NB4 (cell line): ENCODE measurements around the gene ITGB7.

ENCODE experiments used
- MYC ChIP-seq: IDR thresholded peaks from 2 replicates; pipeline ENCODE4 v1.6.1; 2011; ENCODE audit warnings: low read depth, low read length
- POLR2A ChIP-seq: IDR thresholded peaks from 2 replicates; pipeline ENCODE4 v1.6.1; 2011; ENCODE audit warnings: mild to moderate bottlenecking; ENCODE audit not compliant: insufficient read length; ENCODE audit errors: extremely low read depth
- TF ChIP-seq, protein P1 (sequence below): IDR thresholded peaks from one replicate; pipeline ENCODE4 v1.5.1; 2012; ENCODE audit warnings: low read depth, low read length

DNA sequence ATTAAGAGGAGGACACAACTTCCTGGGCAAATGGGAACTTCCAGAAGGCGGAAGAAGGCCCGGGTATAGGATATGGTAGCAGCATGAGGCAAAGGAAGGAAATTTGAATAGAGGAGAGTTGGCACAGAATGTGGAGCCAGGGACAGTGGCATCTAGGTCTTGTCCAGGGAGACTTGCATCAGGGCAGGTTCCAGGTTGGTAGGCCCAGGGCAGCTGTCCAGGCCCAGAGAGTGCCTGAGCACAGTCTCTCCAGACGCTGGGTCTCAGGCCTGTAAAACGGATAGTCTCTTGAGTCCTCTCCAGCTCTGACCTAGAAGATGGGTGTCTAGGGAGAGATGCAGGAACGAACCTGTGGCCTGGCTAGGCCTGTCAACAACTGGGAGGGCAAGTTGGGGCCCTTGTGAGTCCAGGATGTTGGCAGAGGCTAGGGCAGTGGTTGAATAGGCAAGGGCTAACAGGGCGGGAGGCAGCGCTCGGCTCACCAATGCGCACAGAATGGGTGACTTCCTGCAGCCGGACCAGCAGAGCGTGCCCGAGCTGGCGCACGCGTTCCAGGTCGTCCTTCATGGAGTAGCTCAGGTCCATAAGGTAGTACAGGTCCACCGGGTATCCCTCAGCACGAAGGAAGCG lies 9.9 kb downstream of the ITGB7 start:
- TF ChIP-seq, protein P1, sequence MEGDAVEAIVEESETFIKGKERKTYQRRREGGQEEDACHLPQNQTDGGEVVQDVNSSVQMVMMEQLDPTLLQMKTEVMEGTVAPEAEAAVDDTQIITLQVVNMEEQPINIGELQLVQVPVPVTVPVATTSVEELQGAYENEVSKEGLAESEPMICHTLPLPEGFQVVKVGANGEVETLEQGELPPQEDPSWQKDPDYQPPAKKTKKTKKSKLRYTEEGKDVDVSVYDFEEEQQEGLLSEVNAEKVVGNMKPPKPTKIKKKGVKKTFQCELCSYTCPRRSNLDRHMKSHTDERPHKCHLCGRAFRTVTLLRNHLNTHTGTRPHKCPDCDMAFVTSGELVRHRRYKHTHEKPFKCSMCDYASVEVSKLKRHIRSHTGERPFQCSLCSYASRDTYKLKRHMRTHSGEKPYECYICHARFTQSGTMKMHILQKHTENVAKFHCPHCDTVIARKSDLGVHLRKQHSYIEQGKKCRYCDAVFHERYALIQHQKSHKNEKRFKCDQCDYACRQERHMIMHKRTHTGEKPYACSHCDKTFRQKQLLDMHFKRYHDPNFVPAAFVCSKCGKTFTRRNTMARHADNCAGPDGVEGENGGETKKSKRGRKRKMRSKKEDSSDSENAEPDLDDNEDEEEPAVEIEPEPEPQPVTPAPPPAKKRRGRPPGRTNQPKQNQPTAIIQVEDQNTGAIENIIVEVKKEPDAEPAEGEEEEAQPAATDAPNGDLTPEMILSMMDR, result no peak
- TF ChIP-seq POLR2A (no peak), MYC (no peak)
